Measurements from ENCODE around the gene SERPINB8. TPM values are rescaled to one million over a fixed set of nuclear protein-coding genes. Genes with fewer than 3 reads are reported as not detected.

SERPINB8 gene
- total RNA-seq, 1 donor from 2014 or later, result 4.3 TPM

- Mint-ChIP-seq H3K36me3 (ENCODE audit: low read depth, unreplicated experiment) (no peaks in the 10 kb centered on the region), H3K4me3 (ENCODE audit: unreplicated experiment) (no peak overlapping the region), H3K27ac (ENCODE audit: unreplicated experiment) (peak overlapping the region; percentile 48), H3K4me1 (ENCODE audit: unreplicated experiment) (peaks cover 3% of the 10 kb centered on the region), H3K27me3 (ENCODE audit: unreplicated experiment) (peaks cover 1% of the 10 kb centered on the region), H3K9me3 (ENCODE audit: unreplicated experiment) (no peaks in the 10 kb centered on the region)
- no peak for TF ChIP-seq CTCF (IDR thresholded peaks at IDR 0.05; ENCODE audit: unreplicated experiment)
- no peak for DNase-seq (ENCODE audit: low spot score)
Measured at GRCh38 chr18:64027931-64028695, 58.2 kb downstream of the SERPINB8 start.

DNA sequence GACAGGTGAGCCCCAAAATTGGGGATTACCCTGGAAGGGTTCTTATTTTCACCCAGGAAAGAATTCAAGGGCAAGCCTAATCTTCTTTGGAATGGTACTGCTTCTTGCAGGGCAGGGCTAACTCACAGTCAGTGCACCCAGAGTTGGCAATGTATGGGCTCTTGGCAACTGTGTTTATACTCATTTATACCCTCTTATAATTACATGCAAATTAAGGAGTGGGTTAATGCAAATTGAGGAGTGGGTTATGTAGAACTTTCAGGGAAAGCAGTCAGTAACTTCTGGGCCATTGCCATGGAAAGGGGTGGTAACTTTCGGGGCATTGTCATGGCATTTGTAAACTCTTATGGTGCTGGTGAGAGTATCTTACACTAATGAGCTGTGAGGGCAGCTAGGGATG lies 59.2 kb downstream of the SERPINB8 start:
- Mint-ChIP-seq H3K36me3 (ENCODE audit: low read depth, unreplicated experiment) (no peaks in the 10 kb centered on the region), H3K9me3 (ENCODE audit: unreplicated experiment) (no peaks in the 10 kb centered on the region), H3K27ac (ENCODE audit: unreplicated experiment) (no peak overlapping the region), H3K4me3 (ENCODE audit: unreplicated experiment) (no peak overlapping the region), H3K27me3 (ENCODE audit: unreplicated experiment) (peaks cover 1% of the 10 kb centered on the region), H3K4me1 (ENCODE audit: unreplicated experiment) (peaks cover 3% of the 10 kb centered on the region)
- DNase-seq (ENCODE audit: low spot score), result no peak
- no peak for TF ChIP-seq CTCF (IDR thresholded peaks at IDR 0.05; ENCODE audit: unreplicated experiment)

GRCh38 chr18:64031411-64031810 lies 61.5 kb downstream of the SERPINB8 start:
- DNase-seq (ENCODE audit: low spot score), result no peak
- no peak overlapping the region for H3K27ac Mint-ChIP-seq (ENCODE audit: unreplicated experiment)
- H3K4me3 Mint-ChIP-seq (ENCODE audit: unreplicated experiment), result no peak overlapping the region
- H3K27me3 Mint-ChIP-seq (ENCODE audit: unreplicated experiment), result peaks cover 1% of the 10 kb centered on the region
- no peaks in the 10 kb centered on the region for H3K4me1 Mint-ChIP-seq (ENCODE audit: unreplicated experiment)
- TF ChIP-seq CTCF (IDR thresholded peaks at IDR 0.05; ENCODE audit: unreplicated experiment), result no peak
- H3K36me3 Mint-ChIP-seq (ENCODE audit: low read depth, unreplicated experiment), result no peaks in the 10 kb centered on the region
- H3K9me3 Mint-ChIP-seq (ENCODE audit: unreplicated experiment), result no peaks in the 10 kb centered on the region

DNA sequence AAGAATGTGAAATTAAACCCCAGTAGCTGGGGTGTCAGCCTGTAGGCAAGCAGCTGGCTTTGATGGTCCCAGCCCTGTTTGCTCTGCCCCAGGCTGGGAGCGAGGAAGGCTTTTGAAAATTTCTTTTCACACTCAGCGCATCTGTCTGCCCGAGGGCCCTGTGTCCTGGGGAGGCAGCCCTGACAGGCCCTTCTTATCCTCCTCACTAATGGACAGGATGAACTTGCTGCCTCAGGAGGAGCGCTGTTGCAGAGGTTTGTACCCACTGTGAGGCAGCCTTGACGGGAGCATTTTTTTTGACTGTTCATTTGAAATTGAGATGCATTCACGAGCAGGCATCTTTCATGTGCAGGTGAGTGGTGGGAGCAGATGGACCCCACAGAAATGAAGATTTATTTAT lies 62.4 kb downstream of the SERPINB8 start:
- no peaks in the 10 kb centered on the region for H3K36me3 Mint-ChIP-seq (ENCODE audit: low read depth, unreplicated experiment)
- H3K4me1 Mint-ChIP-seq (ENCODE audit: unreplicated experiment), result no peaks in the 10 kb centered on the region
- no peak for TF ChIP-seq CTCF (IDR thresholded peaks at IDR 0.05; ENCODE audit: unreplicated experiment)
- no peak for DNase-seq (ENCODE audit: low spot score)
- H3K9me3 Mint-ChIP-seq (ENCODE audit: unreplicated experiment), result no peaks in the 10 kb centered on the region
- H3K27me3 Mint-ChIP-seq (ENCODE audit: unreplicated experiment), result no peaks in the 10 kb centered on the region
- no peak overlapping the region for H3K27ac Mint-ChIP-seq (ENCODE audit: unreplicated experiment)
- no peak overlapping the region for H3K4me3 Mint-ChIP-seq (ENCODE audit: unreplicated experiment)

GRCh38 chr18:64037812-64038414 lies 68.0 kb downstream of the SERPINB8 start:
- Mint-ChIP-seq H3K36me3 (ENCODE audit: low read depth, unreplicated experiment) (peaks cover 4% of the 10 kb centered on the region), H3K4me3 (ENCODE audit: unreplicated experiment) (no peak overlapping the region), H3K4me1 (ENCODE audit: unreplicated experiment) (no peaks in the 10 kb centered on the region), H3K9me3 (ENCODE audit: unreplicated experiment) (no peaks in the 10 kb centered on the region), H3K27ac (ENCODE audit: unreplicated experiment) (no peak overlapping the region), H3K27me3 (ENCODE audit: unreplicated experiment) (peaks cover 5% of the 10 kb centered on the region)
- peak; percentile 89 for TF ChIP-seq CTCF (IDR thresholded peaks at IDR 0.05; ENCODE audit: unreplicated experiment)
- DNase-seq (ENCODE audit: low spot score), result no peak

Data from endothelial cell (in vitro differentiated cells).